WTC11 (cell line): ENCODE results near the gene WFDC9.

Experiments used
- CTCF ChIP-seq: fragments of 200-600 bp; IDR thresholded peaks from 2 replicates; pipeline ENCODE4 v1.8.0; 2022; ENCODE audit warnings: antibody characterized with exemption
- E2F4 ChIP-seq: sonication (generic); formaldehyde crosslinking; IDR thresholded peaks from 2 replicates; pipeline ENCODE4 v1.8.1; 2022; ENCODE audit warnings: low read depth, mild to moderate bottlenecking, moderate library complexity, missing genetic modification reagents, borderline replicate concordance
- FOXJ3 ChIP-seq: sonication (generic); formaldehyde crosslinking; IDR thresholded peaks from 2 replicates; pipeline ENCODE4 v1.9.0; 2021; ENCODE audit warnings: missing genetic modification reagents, mild to moderate bottlenecking, borderline replicate concordance
- JUN ChIP-seq: sonication (generic); formaldehyde crosslinking; IDR thresholded peaks from 2 replicates; pipeline ENCODE4 v1.8.0; 2023; ENCODE audit warnings: mild to moderate bottlenecking, missing genetic modification reagents
- NR2C2 ChIP-seq: sonication (generic); formaldehyde crosslinking; IDR thresholded peaks from 2 replicates; pipeline ENCODE4 v1.8.0; 2022; ENCODE audit warnings: mild to moderate bottlenecking, missing genetic modification reagents
- RELA ChIP-seq: sonication (generic); formaldehyde crosslinking; IDR thresholded peaks from 2 replicates; pipeline ENCODE4 v1.8.1; 2022; ENCODE audit warnings: missing genetic modification reagents, mild to moderate bottlenecking, borderline replicate concordance
- TP53 ChIP-seq: sonication (generic); formaldehyde crosslinking; IDR thresholded peaks from 2 replicates; pipeline ENCODE4 v1.8.1; 2023; ENCODE audit warnings: mild to moderate bottlenecking, missing genetic modification reagents
- ZNF232 ChIP-seq: sonication (generic); formaldehyde crosslinking; IDR thresholded peaks from 2 replicates; pipeline ENCODE4 v1.8.0; 2022; ENCODE audit warnings: mild to moderate bottlenecking, missing genetic modification reagents
- TF ChIP-seq, protein P1 (sequence below): sonication (generic); formaldehyde crosslinking; IDR thresholded peaks from 2 replicates; pipeline ENCODE4 v1.8.1; 2023; ENCODE audit warnings: mild to moderate bottlenecking, missing genetic modification reagents, moderate library complexity
- TF ChIP-seq, protein P2 (sequence below): sonication (generic); formaldehyde crosslinking; IDR thresholded peaks from 2 replicates; pipeline ENCODE4 v1.8.0; 2022; ENCODE audit warnings: mild to moderate bottlenecking, missing genetic modification reagents

DNA sequence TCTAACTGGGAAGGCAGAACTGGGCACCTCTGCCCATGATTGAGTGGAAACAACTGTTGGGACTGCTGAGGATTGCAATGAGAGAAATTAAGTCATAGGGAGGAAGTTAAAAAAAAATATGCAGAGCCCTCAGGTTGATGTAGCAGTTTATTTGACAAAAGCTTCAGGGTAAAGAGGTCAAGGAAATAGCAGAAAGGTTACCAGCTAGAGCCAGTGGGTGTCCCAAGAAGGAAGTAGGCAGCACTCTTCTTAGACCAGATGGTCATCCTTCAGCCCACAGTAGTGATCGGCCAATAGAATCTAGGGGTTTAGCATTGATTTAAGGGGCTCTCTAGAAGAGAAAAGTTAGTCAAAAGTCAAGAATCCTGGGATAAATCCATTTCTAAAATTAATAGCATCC lies 23.3 kb downstream of the WFDC9 start:
- TF ChIP-seq CTCF = no peak
- no peak for TF ChIP-seq ZNF232
- no peak for TF ChIP-seq RELA (CRISPR knock-in tag)
- TF ChIP-seq, protein P1, sequence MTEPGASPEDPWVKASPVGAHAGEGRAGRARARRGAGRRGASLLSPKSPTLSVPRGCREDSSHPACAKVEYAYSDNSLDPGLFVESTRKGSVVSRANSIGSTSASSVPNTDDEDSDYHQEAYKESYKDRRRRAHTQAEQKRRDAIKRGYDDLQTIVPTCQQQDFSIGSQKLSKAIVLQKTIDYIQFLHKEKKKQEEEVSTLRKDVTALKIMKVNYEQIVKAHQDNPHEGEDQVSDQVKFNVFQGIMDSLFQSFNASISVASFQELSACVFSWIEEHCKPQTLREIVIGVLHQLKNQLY (CRISPR knock-in tag) = no peak
- no peak for TF ChIP-seq JUN
- no peak for TF ChIP-seq NR2C2 (CRISPR knock-in tag)
- no peak for TF ChIP-seq TP53 (CRISPR knock-in tag)
- TF ChIP-seq E2F4 = no peak
- no peak for TF ChIP-seq FOXJ3 (CRISPR knock-in tag)
- TF ChIP-seq, protein P2, sequence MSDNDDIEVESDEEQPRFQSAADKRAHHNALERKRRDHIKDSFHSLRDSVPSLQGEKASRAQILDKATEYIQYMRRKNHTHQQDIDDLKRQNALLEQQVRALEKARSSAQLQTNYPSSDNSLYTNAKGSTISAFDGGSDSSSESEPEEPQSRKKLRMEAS (CRISPR knock-in tag) = no peak
